ENCODE results near the gene SLC66A2. TPM values are rescaled to one million over a fixed set of nuclear protein-coding genes. Genes with fewer than 3 reads are reported as not detected.
A peak's percentile ranks its signal among the peaks of the same experiment; 100 is the strongest.
"Not testable (repeated sequence)": the region's sequence is repeated elsewhere in the genome, so short reads cannot be mapped to it uniquely, and the experiment has no call there.

Gene SLC66A2
- polyA plus RNA-seq, 6 donors from 2014 or later: 26.3 to 40.9 (median 34.5) TPM

- Mint-ChIP-seq H3K9me3 (peaks cover 0 to 7% (median 2%) of the 10 kb centered on the region in 7 donors), H3K36me3 (peaks cover under 1% of the 10 kb centered on the region in 2 donors), H3K27ac (no peak overlapping the region), H3K4me3 (no peak overlapping the region), H3K27me3 (no peaks in the 10 kb centered on the region), H3K4me1 (no peaks in the 10 kb centered on the region)
- ATAC-seq (ENCODE audit: low read depth in 2 of 2): no peak
- no peak for DNase-seq
Observed at GRCh38 chr18:79866889-79867574, 84.4 kb downstream of the SLC66A2 start.

GRCh38 chr18:79865951-79866350 is 85.5 kb downstream of the SLC66A2 start:
- peaks cover 4 to 18% (median 9%) of the 10 kb centered on the region in 7 donors for H3K9me3 Mint-ChIP-seq
- not testable (repeated sequence) for H3K36me3 Mint-ChIP-seq; H3K4me1 Mint-ChIP-seq; ATAC-seq (ENCODE audit: low read depth in 2 of 2); H3K27me3 Mint-ChIP-seq; DNase-seq; H3K4me3 Mint-ChIP-seq; H3K27ac Mint-ChIP-seq

GRCh38 chr18:79864955-79865354 is 86.5 kb downstream of the SLC66A2 start:
- not testable (repeated sequence) for H3K4me1 Mint-ChIP-seq; H3K27me3 Mint-ChIP-seq; H3K27ac Mint-ChIP-seq; H3K36me3 Mint-ChIP-seq; H3K4me3 Mint-ChIP-seq; ATAC-seq (ENCODE audit: low read depth in 2 of 2); DNase-seq
- H3K9me3 Mint-ChIP-seq: peaks cover 7 to 25% (median 15%) of the 10 kb centered on the region in 7 donors

GRCh38 chr18:79864006-79864725 is 87.3 kb downstream of the SLC66A2 start:
- ATAC-seq (ENCODE audit: low read depth in 2 of 2) (no peak), DNase-seq (no peak)
- Mint-ChIP-seq H3K27ac (no peak overlapping the region), H3K4me1 (no peaks in the 10 kb centered on the region), H3K36me3 (peaks cover 7 to 8% of the 10 kb centered on the region in 2 donors), H3K27me3 (peaks cover 0 to 4% (median under 1%) of the 10 kb centered on the region in 3 donors), H3K9me3 (peaks cover 7 to 25% (median 15%) of the 10 kb centered on the region in 7 donors), H3K4me3 (no peak overlapping the region)

GRCh38 chr18:79863161-79864005 is 88.1 kb downstream of the SLC66A2 start:
- Mint-ChIP-seq H3K4me3 (no peak overlapping the region), H3K27me3 (peaks cover 0 to 5% (median 4%) of the 10 kb centered on the region in 3 donors), H3K9me3 (peaks cover 7 to 25% (median 15%) of the 10 kb centered on the region in 7 donors), H3K27ac (no peak overlapping the region), H3K4me1 (no peaks in the 10 kb centered on the region), H3K36me3 (peaks cover 7 to 8% of the 10 kb centered on the region in 2 donors)
- DNase-seq (no peak), ATAC-seq (ENCODE audit: low read depth in 2 of 2) (no peak)

- ATAC-seq (ENCODE audit: low read depth in 2 of 2) (no peak), DNase-seq (no peak)
- Mint-ChIP-seq H3K4me1 (peaks cover 0 to under 1% (median 0%) of the 10 kb centered on the region in 3 donors), H3K36me3 (peaks cover 7 to 8% of the 10 kb centered on the region in 2 donors), H3K4me3 (no peak overlapping the region), H3K9me3 (peaks cover 7 to 25% (median 15%) of the 10 kb centered on the region in 7 donors), H3K27ac (peak overlapping the region in 1 of 6 donors; percentile 5), H3K27me3 (peaks cover 0 to 5% (median 4%) of the 10 kb centered on the region in 3 donors)
Observed at GRCh38 chr18:79862562-79862961, 88.9 kb downstream of the SLC66A2 start.

GRCh38 chr18:79861687-79862086 is 89.8 kb downstream of the SLC66A2 start:
- no peak overlapping the region for H3K27ac Mint-ChIP-seq
- no peak overlapping the region for H3K4me3 Mint-ChIP-seq
- H3K36me3 Mint-ChIP-seq: peaks cover 7 to 8% of the 10 kb centered on the region in 2 donors
- H3K9me3 Mint-ChIP-seq: peaks cover 7 to 25% (median 15%) of the 10 kb centered on the region in 7 donors
- H3K27me3 Mint-ChIP-seq: peaks cover 0 to 5% (median 4%) of the 10 kb centered on the region in 3 donors
- no peak for ATAC-seq (ENCODE audit: low read depth in 2 of 2)
- peaks cover 6 to 8% (median 6%) of the 10 kb centered on the region in 3 donors for H3K4me1 Mint-ChIP-seq
- DNase-seq: no peak

GRCh38 chr18:79859314-79859713 is 92.1 kb downstream of the SLC66A2 start:
- Mint-ChIP-seq H3K9me3 (peaks cover 7 to 25% (median 15%) of the 10 kb centered on the region in 7 donors), H3K36me3 (peaks cover 7 to 8% of the 10 kb centered on the region in 2 donors), H3K27ac (peak overlapping the region in 1 of 6 donors; percentile 10), H3K4me1 (peaks cover 16 to 32% (median 28%) of the 10 kb centered on the region in 3 donors), H3K4me3 (no peak overlapping the region), H3K27me3 (peaks cover 0 to 5% (median 4%) of the 10 kb centered on the region in 3 donors)
- DNase-seq (no peak), ATAC-seq (ENCODE audit: low read depth in 2 of 2) (no peak)

- ATAC-seq (ENCODE audit: low read depth in 2 of 2): no peak
- peak overlapping the region in 3 of 6 donors; percentile 21 to 87 (median 67) for H3K27ac Mint-ChIP-seq
- no peak for DNase-seq
- peaks cover 7 to 20% (median 15%) of the 10 kb centered on the region in 7 donors for H3K9me3 Mint-ChIP-seq
- H3K4me1 Mint-ChIP-seq: peaks cover 20 to 39% (median 28%) of the 10 kb centered on the region in 3 donors
- peaks cover 7 to 8% of the 10 kb centered on the region in 2 donors for H3K36me3 Mint-ChIP-seq
- H3K4me3 Mint-ChIP-seq: peak overlapping the region in 6 of 8 donors; percentile 33 to 67 (median 38)
- H3K27me3 Mint-ChIP-seq: peaks cover 4 to 11% (median 6%) of the 10 kb centered on the region in 3 donors
Observed at GRCh38 chr18:79857082-79857671, 94.3 kb downstream of the SLC66A2 start.

- DNase-seq (peak; percentile 15), ATAC-seq (ENCODE audit: low read depth in 2 of 2) (peak; percentile 45 to 47)
- H3K4me1 Mint-ChIP-seq: peaks cover 20 to 39% (median 28%) of the 10 kb centered on the region in 3 donors
- H3K27ac Mint-ChIP-seq: peak overlapping the region in 2 of 6 donors; percentile 44 to 53
- H3K4me3 Mint-ChIP-seq: peak overlapping the region in 5 of 8 donors; percentile 26 to 67 (median 56)
- peaks cover 0 to 1% of the 10 kb centered on the region in 2 donors for H3K36me3 Mint-ChIP-seq
- H3K27me3 Mint-ChIP-seq: peaks cover 4 to 11% (median 6%) of the 10 kb centered on the region in 3 donors
- H3K9me3 Mint-ChIP-seq: peaks cover 0 to 12% (median 8%) of the 10 kb centered on the region in 7 donors
Observed at GRCh38 chr18:79856119-79857007, 95.1 kb downstream of the SLC66A2 start.

GRCh38 chr18:79855147-79855933 is 96.1 kb downstream of the SLC66A2 start:
- peaks cover 20 to 39% (median 28%) of the 10 kb centered on the region in 3 donors for H3K4me1 Mint-ChIP-seq
- DNase-seq (peak; percentile 20), ATAC-seq (ENCODE audit: low read depth in 2 of 2) (peak; percentile 83 to 93)
- peak overlapping the region in 7 of 8 donors; percentile 41 to 80 (median 68) for H3K4me3 Mint-ChIP-seq
- H3K36me3 Mint-ChIP-seq: no peaks in the 10 kb centered on the region
- H3K27ac Mint-ChIP-seq: peak overlapping the region; percentile 3 to 92 (median 82)
- H3K27me3 Mint-ChIP-seq: peaks cover 0 to 11% (median 6%) of the 10 kb centered on the region in 3 donors
- peaks cover 0 to 3% (median 0%) of the 10 kb centered on the region in 7 donors for H3K9me3 Mint-ChIP-seq

Measured in naive B cell (primary cell).